ENCODE results near the gene GLIPR1L2. TPM values are rescaled to one million over a fixed set of nuclear protein-coding genes. Genes with fewer than 3 reads are reported as not detected.
"Not testable (repeated sequence)": the region's sequence is repeated elsewhere in the genome, so short reads cannot be mapped to it uniquely, and the experiment has no call there.

Gene GLIPR1L2
- total RNA-seq, 1 experiment from 2014 or later, result not detected

DNA sequence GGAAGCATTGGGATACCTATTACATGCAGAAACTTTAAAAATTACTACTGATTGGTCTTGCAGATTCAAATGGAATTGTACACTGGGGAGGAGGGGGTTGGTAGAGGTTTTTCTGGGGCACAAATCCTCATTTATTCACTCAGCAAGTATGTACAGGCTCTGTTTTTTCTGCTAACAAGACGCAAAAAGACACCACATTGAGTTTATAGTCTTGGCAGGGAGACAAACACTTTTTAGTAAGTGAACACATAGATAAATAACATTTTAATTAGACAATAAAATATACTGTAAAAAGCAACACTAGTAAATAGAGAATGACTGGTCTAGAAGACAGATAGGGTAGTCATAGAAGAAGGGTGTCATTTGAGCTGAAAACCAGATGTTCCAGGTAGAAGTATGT lies 23.8 kb downstream of the GLIPR1L2 start:
- no peak for DNase-seq (ENCODE audit: low read depth, low spot score)
- in situ Hi-C loops (cut with HindIII; ENCODE audit: low pct_unique_long_range_greater_than_20kb, low sequenced_read_pairs), result no loop called here

DNA sequence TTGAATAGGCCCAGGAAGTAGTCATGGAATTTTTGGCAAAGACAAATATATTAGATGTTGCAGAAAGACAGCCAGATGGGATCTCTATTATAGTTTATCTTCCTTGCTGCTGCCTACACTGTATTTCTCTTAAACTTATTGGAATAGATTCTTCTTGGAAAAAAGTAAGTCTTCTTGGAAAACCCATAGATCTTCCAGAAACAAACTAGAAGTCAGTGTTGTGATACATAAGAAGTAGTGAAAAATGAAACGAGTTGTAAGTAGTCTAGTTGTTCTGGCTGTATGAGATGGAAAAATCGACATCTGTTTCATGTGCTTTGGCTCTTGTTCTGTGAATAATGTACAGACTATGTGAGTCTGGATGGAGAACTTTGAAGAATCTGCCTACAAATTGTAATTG lies 29.0 kb downstream of the GLIPR1L2 start:
- in situ Hi-C loops (cut with HindIII; ENCODE audit: low pct_unique_long_range_greater_than_20kb, low sequenced_read_pairs), result no loop called here
- no peak for DNase-seq (ENCODE audit: low read depth, low spot score)

DNA sequence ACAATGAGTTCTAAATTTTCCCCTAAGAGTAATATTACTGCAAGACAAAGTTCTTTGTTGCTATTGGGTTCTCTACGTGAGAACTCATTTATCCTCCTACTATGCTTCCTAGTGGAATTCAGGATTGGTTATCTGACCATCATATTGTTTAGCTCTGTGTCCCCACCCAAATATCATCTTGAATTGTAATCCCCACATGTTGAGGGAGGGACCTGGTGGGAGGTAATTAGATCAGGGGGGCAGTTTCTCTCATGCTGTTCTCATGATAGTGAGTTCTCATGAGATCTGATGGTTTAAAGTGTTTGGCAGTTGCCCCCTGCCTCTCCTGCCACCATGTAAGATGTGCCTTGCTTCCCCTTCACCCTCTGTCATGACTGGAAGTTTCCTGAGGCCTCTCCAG lies 36.6 kb downstream of the GLIPR1L2 start:
- in situ Hi-C loops (cut with HindIII; ENCODE audit: low pct_unique_long_range_greater_than_20kb, low sequenced_read_pairs), result no loop called here

DNA sequence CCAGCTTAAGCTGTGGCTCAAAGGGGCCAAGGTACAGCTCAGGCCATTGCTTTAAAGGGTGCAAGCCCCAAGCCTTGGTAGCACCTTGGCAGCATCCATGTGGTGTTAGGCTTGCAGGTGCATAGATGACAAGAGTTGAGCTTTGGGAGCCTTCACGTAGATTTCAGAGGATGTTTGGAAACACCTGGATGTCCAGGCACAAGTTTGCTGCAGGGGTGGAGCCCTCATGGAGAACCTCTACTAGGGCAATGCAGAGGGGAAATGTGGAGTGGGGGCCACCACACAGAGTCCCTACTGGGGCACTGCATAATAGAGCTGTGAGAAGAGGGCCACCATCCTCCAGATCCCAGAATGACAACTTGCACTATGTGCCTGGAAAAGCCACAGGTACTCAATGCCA lies 37.9 kb downstream of the GLIPR1L2 start:
- no peak for DNase-seq (ENCODE audit: low read depth, low spot score)
- in situ Hi-C loops (cut with HindIII; ENCODE audit: low pct_unique_long_range_greater_than_20kb, low sequenced_read_pairs), result no loop called here

More for the DNA sequence above, 36.6 kb downstream of the GLIPR1L2 start:
- DNase-seq (ENCODE audit: low read depth, low spot score), result no peak

DNA sequence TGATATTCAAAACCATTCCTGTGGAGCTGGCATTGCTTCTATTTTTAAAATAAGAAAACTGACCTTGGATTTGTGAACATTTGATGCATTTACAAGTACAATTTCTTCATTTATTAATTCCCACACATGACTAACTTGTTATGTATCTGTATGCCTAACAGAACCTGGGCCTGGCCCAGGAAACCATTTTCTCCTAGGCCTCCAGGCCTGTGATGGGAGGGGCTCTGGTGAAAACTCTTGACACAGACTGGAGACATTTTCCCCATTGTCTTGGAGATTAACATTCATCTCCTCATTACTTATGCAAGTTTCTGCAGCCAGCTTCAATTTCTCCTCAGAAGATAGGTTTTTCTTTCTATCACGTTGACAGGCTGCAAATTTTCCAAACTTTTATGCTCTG lies 42.0 kb downstream of the GLIPR1L2 start:
- in situ Hi-C loops (cut with HindIII; ENCODE audit: low pct_unique_long_range_greater_than_20kb, low sequenced_read_pairs), result no loop called here
- DNase-seq (ENCODE audit: low read depth, low spot score), result no peak

DNA sequence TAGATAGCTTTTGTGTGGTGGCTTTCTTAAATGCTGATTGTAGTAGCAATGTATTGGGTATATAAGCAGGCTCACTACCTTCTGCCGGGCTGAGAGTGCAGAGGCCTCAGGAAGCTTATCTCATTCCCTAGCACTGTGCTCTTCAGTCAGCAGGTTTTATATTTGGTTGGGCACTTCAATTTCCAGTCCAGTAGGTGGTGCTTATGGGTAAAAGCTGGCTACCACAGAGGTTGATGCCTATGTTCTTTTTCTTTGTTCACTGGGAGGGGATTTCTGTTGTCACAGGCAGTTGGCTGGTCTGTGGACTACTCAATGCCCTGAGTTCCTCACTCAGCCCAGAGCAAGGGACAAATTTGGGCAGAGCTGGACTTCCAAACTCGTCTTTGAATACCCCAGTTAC lies 46.7 kb downstream of the GLIPR1L2 start:
- peak; percentile 47 for DNase-seq (ENCODE audit: low read depth, low spot score)
- in situ Hi-C loops (cut with HindIII; ENCODE audit: low pct_unique_long_range_greater_than_20kb, low sequenced_read_pairs), result no loop called here

DNA sequence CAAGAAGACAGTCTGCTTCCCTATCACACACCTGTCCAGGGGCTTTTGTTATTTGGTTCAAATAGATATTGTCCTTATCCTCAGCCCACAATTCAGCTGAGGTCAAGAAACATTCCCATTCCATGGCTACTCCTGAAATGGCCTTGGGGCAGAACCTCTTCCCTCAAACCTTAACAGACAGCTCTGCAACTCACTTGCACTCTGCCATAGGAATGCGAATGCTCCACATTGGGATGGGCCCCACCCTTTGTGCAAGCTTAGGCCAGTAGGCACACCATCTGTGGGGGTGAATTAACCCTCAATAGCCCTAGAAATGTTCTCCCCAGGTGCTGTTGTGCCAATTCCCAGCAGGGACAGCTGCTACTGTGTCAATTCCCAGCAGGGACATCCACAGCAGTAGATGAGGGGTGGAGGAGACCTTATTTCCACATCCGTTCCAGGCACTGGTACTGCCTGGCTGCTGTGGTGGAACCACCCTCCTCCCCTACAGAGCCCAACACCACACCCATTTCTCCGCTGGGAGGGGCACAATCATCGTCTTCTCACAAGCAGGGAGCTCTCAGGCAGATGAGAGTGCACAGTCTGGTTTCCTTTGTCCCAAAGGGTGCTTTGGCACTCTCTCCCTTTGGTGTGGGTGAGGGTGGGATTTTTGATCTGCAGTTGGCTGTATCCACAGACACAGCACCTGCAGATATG lies 47.3 kb downstream of the GLIPR1L2 start:
- no peak for DNase-seq (ENCODE audit: low read depth, low spot score)
- in situ Hi-C loops (cut with HindIII; ENCODE audit: low pct_unique_long_range_greater_than_20kb, low sequenced_read_pairs), result no loop called here

DNA sequence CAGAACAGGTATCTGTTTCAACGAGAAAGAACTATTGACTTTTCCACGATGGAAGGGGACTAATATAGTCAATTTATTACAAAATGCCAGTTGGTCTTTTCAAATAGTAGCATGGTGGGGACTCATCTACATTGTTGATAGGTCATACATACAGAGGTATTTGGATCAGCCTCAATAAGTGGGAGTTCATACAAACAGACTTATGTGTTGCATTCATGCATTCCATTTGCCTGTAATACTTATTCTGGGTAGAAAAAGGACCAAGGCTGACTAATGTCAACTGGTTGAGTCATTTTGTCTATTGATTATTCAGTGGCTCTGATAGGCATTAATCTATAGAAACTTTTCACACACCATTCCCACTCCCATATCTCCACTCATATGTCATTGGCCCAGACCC lies 48.2 kb downstream of the GLIPR1L2 start:
- DNase-seq (ENCODE audit: low read depth, low spot score), result no peak
- in situ Hi-C loops (cut with HindIII; ENCODE audit: low pct_unique_long_range_greater_than_20kb, low sequenced_read_pairs), result no loop called here

DNA sequence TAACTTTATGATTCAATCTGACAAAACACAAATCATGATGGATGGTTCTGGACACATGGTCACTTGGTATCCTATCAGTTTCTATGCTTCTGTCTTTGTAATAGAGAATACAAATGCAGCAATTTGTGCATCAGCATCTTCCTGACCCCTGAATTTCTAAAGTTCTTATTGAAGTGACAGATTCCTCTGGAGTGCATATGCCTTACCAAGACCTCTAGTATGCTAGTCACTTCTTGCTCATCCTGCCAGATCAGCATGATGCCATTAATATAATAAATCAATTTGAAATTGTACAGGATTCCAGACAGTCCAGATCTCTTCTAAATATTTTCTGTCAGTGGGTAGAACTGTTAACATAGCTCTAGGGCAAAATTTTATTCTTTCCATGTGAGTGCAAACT lies 49.0 kb downstream of the GLIPR1L2 start:
- in situ Hi-C loops (cut with HindIII; ENCODE audit: low pct_unique_long_range_greater_than_20kb, low sequenced_read_pairs), result no loop called here
- DNase-seq (ENCODE audit: low read depth, low spot score), result no peak

DNA sequence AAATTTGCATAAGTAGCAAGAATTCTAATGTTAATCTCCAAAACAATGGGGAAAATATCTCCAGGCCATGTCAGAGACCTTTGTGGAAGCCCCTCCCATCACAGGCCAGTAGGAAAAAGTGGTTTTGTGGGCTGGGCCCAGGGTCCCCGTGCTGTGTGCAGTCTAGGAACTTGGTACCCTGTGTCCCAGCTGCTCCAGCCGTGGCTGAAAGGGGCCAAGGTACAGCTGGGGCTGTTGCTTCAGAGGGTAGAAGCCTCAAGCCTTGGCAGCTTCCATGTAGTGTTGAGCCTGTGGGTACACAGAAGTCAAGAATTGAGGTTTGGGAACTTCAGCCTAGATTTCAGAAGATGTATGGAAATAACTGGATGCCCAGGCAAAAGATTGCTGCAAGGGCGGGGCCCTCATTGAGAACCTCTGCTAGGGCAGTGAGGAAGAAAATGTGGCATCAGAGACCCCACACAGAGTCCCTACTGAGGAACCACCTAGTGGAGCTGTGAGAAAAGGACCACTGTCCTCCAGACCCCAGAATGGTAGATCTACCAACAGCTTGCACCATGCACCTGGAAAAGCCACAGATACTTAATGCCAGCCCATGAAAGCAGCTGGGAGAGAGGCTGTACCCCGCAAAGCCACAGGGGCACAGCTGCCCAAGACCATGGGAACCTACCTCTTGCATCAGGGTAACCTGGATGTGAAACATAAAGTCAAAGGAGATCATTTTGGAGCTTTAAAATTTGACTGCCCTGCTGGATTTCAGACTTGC lies 51.0 kb downstream of the GLIPR1L2 start:
- DNase-seq (ENCODE audit: low read depth, low spot score); in situ Hi-C loops (cut with HindIII; ENCODE audit: low pct_unique_long_range_greater_than_20kb, low sequenced_read_pairs): not testable (repeated sequence)

DNA sequence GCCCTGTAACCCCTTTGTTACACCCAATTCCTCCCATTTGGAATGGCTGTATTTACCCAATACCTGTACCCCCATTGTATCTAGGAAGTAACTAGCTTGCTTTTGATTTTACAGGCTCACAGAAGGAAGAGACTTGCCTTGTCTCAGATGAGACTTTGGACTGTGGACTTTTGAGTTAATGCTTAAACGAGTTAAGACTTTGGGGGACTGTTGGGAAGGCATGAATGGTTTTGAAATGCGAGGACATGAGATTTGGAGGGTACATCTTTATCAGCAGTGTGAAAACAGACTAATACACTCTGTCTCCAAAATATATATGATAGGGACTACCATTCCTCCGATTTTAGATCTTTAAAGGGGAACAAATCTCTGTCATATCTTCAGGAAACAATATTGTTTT lies 51.6 kb downstream of the GLIPR1L2 start:
- in situ Hi-C loops (cut with HindIII; ENCODE audit: low pct_unique_long_range_greater_than_20kb, low sequenced_read_pairs); DNase-seq (ENCODE audit: low read depth, low spot score): not testable (repeated sequence)

DNA sequence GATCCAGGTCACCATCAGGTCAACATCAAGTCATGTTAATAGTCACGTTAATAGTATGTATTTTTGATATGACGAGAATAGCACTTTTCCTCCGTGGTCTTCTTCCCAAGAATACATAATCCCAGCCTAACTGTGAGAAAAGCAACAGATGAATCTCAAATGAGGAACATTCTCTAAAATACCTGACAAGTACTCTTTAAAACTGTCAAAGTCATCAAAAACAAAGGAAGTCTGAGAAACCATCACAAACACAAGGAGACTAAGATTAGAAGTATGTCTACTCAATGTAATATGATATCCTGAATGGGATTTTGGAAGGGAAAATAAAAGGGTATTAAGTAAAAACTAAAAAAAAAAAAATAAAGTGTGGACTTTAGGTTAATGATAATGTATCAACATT lies 52.8 kb downstream of the GLIPR1L2 start:
- in situ Hi-C loops (cut with HindIII; ENCODE audit: low pct_unique_long_range_greater_than_20kb, low sequenced_read_pairs), result no loop called here
- DNase-seq (ENCODE audit: low read depth, low spot score), result no peak

DNA sequence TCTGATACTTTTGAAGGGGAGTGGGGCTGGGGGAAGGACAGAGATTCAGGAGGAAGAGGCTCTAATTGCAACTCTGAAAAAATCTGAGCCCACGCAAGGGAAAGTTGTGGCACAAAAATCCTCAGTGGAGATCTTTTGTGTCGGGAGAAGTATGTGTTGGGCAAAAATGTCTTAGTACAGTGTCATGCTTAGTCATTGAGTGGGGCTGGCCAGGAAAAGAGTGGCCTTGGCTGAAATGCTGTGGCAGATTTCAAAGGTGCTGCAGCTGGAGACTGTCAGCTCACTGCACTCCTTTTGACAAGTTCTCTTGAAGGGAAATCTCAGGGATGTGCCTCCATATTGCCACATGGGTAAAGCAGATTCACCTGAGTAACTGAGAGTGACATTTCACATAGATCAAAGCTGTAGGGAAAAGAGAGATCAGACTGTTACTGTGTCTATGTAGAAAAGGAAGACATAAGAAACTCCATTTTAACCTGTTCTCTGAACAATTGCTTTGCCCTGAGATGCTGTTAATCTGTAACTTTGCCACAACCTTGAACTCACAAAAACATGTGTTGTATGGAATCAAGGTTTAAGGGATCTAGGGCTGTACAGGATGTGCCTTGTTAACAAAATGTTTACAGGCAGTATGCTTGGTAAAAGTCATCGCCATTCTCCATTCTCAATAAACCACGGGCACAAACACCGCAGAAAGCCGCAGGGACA lies 53.7 kb downstream of the GLIPR1L2 start:
- no peak for DNase-seq (ENCODE audit: low read depth, low spot score)
- in situ Hi-C loops (cut with HindIII; ENCODE audit: low pct_unique_long_range_greater_than_20kb, low sequenced_read_pairs), result no loop called here

DNA sequence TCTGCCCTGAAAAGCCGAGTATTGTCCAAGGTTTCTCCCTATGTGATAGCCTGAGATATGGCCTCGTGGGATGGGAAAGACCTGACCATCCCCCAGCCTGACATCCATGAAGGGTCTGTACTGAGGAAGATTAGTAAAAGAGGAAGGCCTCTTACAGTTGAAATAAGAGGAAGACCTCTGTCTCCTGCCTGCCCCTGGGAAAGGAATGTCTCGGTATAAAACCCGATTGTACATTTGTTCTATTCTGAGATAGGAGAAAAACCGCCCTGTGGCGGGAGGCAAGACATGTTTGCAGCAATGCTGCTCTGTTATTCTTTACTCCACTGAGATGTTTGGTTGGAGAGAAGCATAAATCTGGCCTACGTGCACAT lies 54.2 kb downstream of the GLIPR1L2 start:
- DNase-seq (ENCODE audit: low read depth, low spot score); in situ Hi-C loops (cut with HindIII; ENCODE audit: low pct_unique_long_range_greater_than_20kb, low sequenced_read_pairs): not testable (repeated sequence)

DNA sequence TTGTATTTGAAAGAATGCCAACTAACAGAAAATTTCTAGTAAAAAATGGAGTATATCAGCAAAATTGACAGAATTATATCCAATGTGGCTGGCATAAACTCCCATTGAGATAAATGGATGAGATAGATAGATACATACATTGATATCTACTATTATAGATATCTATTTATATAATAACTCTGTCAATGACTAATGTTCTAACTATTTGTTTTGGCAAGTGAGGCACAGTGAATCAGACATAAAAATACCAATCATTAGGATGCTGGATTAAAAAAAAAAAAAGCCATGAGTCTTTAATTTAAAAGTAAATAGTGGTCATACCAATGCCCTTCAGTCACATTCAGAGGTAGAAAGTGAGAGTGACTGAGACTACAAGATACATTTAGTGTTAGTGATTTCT lies 56.0 kb downstream of the GLIPR1L2 start:
- in situ Hi-C loops (cut with HindIII; ENCODE audit: low pct_unique_long_range_greater_than_20kb, low sequenced_read_pairs), result no loop called here
- no peak for DNase-seq (ENCODE audit: low read depth, low spot score)

DNA sequence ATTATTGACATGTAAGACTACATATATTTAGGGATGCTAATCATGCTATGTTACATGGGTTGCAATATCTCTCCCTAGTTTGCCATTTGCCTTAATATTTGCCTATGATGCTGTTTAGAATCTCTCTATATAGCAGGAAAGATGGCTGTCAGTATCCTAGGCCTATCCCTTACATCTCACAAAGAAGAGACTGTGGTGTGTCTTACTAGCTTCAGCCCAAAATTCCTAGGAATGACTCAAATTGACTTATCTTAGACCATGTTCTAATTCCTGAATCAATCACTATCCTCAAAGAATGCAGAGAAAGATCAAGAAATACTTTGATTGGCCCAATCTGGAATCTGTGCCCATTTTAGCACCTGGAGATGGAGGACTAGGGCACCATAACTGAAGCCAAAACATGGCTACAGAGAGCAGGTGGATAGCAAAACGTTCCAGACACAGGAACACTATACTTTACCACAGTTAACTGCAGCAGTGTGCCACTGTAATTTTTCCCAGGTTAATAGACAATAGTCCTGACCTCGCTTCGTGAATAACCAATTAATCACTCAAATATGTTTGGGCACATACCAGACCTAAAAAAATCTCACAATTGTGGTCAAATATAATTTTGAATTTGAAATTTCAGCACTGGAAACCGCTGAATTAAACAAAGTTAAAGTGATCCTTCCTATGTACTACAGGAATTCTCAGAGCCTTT lies 57.0 kb downstream of the GLIPR1L2 start:
- in situ Hi-C loops (cut with HindIII; ENCODE audit: low pct_unique_long_range_greater_than_20kb, low sequenced_read_pairs), result no loop called here
- DNase-seq (ENCODE audit: low read depth, low spot score), result no peak

DNA sequence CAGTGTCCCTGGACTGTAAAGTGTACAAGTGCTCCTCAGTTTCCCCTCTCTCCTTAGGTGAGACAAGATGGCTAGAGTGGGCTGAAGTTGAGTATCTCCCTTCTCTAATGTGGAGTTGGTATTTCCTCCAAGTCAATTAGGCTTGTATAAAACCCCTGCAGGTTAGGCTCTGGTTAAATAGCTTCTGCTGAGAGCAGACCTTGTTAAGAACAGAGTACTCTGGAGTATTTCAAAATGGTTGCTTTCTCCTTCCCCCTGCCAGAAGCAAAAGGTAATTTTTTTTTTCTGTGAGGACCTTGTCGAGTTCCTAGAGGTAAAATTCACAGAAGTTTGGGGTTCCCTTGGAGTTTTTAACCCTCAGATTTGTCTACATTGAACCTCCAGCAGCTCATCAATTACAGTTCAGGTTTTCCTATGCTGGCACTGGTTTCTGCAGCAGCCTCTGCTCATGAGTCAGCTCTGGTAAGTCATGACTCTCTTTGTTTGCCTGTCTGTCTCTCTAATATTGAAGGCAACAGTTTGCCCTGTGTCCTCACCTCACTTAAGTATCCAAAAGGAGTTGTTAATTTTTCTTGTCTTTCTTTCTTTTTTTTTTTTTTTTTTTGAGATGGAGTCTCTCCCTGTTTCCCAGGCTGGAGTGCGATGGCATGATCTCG lies 61.9 kb downstream of the GLIPR1L2 start:
- in situ Hi-C loops (cut with HindIII; ENCODE audit: low pct_unique_long_range_greater_than_20kb, low sequenced_read_pairs), result no loop called here
- no peak for DNase-seq (ENCODE audit: low read depth, low spot score)

DNA sequence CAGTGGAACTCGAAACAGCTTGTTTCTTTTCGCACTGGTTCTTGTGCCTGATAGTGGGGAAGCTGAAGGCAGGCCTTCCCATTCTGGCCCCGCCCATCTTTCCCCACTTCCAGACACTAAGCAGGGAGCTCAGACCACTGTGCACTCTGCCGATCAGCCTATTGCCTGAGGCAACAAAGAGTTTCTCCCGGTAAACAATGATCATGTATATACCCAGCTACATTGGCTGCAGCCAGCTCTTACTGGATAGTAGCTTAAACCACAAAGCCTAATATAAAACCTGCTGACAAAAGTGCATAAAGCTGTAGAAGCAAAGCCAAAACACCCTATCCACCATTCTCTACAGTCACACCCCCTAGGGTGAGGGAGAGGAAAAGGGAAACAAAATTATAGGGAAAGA lies 65.0 kb downstream of the GLIPR1L2 start:
- in situ Hi-C loops (cut with HindIII; ENCODE audit: low pct_unique_long_range_greater_than_20kb, low sequenced_read_pairs), result no loop called here
- peak; percentile 28 for DNase-seq (ENCODE audit: low read depth, low spot score)

Measured in SK-MEL-5 (cell line).